Muscle layer of duodenum (tissue), 2 donors: ENCODE results near the gene DVL1.

Source experiments
- H3K27ac ChIP-seq: one replicate; pipeline ENCODE4 v1.7.0; 2013; ENCODE audit warnings: mild to moderate bottlenecking, low read length
- H3K27me3 ChIP-seq: one replicate; pipeline ENCODE4 v1.7.0; 2013; ENCODE audit warnings: low read depth, mild to moderate bottlenecking, control low read depth, low read length
- H3K36me3 ChIP-seq, 2 donors: one replicate each; pipeline ENCODE4 v1.7.0; 2013; ENCODE audit warnings: low read length in 2 of 2, control low read depth in 1 of 2, mild to moderate bottlenecking in 1 of 2; ENCODE audit not compliant: insufficient read depth in 2 of 2, control insufficient read depth in 1 of 2
- H3K4me1 ChIP-seq, 2 donors: one replicate each; pipeline ENCODE4 v1.7.0; 2013; ENCODE audit warnings: low read length in 2 of 2, mild to moderate bottlenecking in 2 of 2, control low read depth in 1 of 2, moderate library complexity in 1 of 2; ENCODE audit not compliant: insufficient read depth in 2 of 2, control insufficient read depth in 1 of 2
- H3K4me3 ChIP-seq, 2 donors: one replicate each; pipeline ENCODE4 v1.7.0; 2013; ENCODE audit warnings: low read length in 2 of 2, low read depth in 1 of 2, mild to moderate bottlenecking in 1 of 2
- H3K9me3 ChIP-seq, 2 donors: one replicate each; pipeline ENCODE4 v1.7.0; 2013; ENCODE audit warnings: low read length in 2 of 2, control low read depth in 1 of 2, mild to moderate bottlenecking in 1 of 2; ENCODE audit not compliant: control insufficient read depth in 1 of 2
- donor health status: healthy.

Gene DVL1

GRCh38 chr1:1354271-1355247, 5.3 kb upstream of the DVL1 start:
- Histone ChIP-seq H3K27me3 (peaks cover 7% of the 10 kb centered on the region), H3K9me3 (no peaks in the 10 kb centered on the region), H3K4me1 (peaks cover 0 to 65% of the 10 kb centered on the region in 2 donors), H3K36me3 (peaks cover 0 to 9% of the 10 kb centered on the region in 2 donors), H3K4me3 (no peak overlapping the region), H3K27ac (no peak overlapping the region)

- Histone ChIP-seq H3K4me1 (peaks cover 0 to 57% of the 10 kb centered on the region in 2 donors), H3K27me3 (peaks cover 7% of the 10 kb centered on the region), H3K36me3 (peaks cover 0 to 9% of the 10 kb centered on the region in 2 donors), H3K9me3 (no peaks in the 10 kb centered on the region), H3K27ac (no peak overlapping the region), H3K4me3 (no peak overlapping the region)
Observed at GRCh38 chr1:1353389-1354151, 4.4 kb upstream of the DVL1 start.

GRCh38 chr1:1352786-1353388, 3.7 kb upstream of the DVL1 start:
- H3K27ac ChIP-seq = no peak overlapping the region
- no peak overlapping the region for H3K4me3 ChIP-seq
- peaks cover 7% of the 10 kb centered on the region for H3K27me3 ChIP-seq
- H3K9me3 ChIP-seq = no peaks in the 10 kb centered on the region
- peaks cover 0 to 9% of the 10 kb centered on the region in 2 donors for H3K36me3 ChIP-seq
- peaks cover 0 to 60% of the 10 kb centered on the region in 2 donors for H3K4me1 ChIP-seq

GRCh38 chr1:1351511-1352427, 2.6 kb upstream of the DVL1 start:
- Histone ChIP-seq H3K36me3 (peaks cover 0 to 9% of the 10 kb centered on the region in 2 donors), H3K27me3 (peaks cover 7% of the 10 kb centered on the region), H3K27ac (no peak overlapping the region), H3K4me1 (peaks cover 7 to 68% of the 10 kb centered on the region in 2 donors), H3K4me3 (peak overlapping the region in 1 of 2 donors; percentile 24), H3K9me3 (no peaks in the 10 kb centered on the region)

- Histone ChIP-seq H3K4me1 (peaks cover 9 to 64% of the 10 kb centered on the region in 2 donors), H3K4me3 (peak overlapping the region; percentile 61 to 73)
Observed at GRCh38 chr1:1348420-1349255, 580 bp downstream of the DVL1 start.

GRCh38 chr1:1347663-1348419, 1.4 kb downstream of the DVL1 start:
- Histone ChIP-seq H3K27me3 (peaks cover 5% of the 10 kb centered on the region), H3K36me3 (no peaks in the 10 kb centered on the region), H3K4me3 (peak overlapping the region; percentile 61 to 73), H3K4me1 (peaks cover 9 to 56% of the 10 kb centered on the region in 2 donors), H3K9me3 (no peaks in the 10 kb centered on the region), H3K27ac (peak overlapping the region; percentile 51)

More at GRCh38 chr1:1348420-1349255, 580 bp downstream of the DVL1 start:
- H3K27ac ChIP-seq = peak overlapping the region; percentile 51
- H3K27me3 ChIP-seq = peaks cover 7% of the 10 kb centered on the region
- H3K36me3 ChIP-seq = peaks cover 0 to 4% of the 10 kb centered on the region in 2 donors
- H3K9me3 ChIP-seq = no peaks in the 10 kb centered on the region

- H3K27me3 ChIP-seq = no peaks in the 10 kb centered on the region
- peak overlapping the region; percentile 61 to 73 for H3K4me3 ChIP-seq
- no peak overlapping the region for H3K27ac ChIP-seq
- no peaks in the 10 kb centered on the region for H3K9me3 ChIP-seq
- peaks cover 9 to 48% of the 10 kb centered on the region in 2 donors for H3K4me1 ChIP-seq
- H3K36me3 ChIP-seq = peaks cover 0 to 4% of the 10 kb centered on the region in 2 donors
Observed at GRCh38 chr1:1347026-1347595, 2.1 kb downstream of the DVL1 start.

GRCh38 chr1:1346501-1346890, 2.7 kb downstream of the DVL1 start:
- H3K36me3 ChIP-seq = peaks cover 0 to 10% of the 10 kb centered on the region in 2 donors
- H3K27me3 ChIP-seq = no peaks in the 10 kb centered on the region
- no peaks in the 10 kb centered on the region for H3K9me3 ChIP-seq
- peaks cover 9 to 42% of the 10 kb centered on the region in 2 donors for H3K4me1 ChIP-seq
- no peak overlapping the region for H3K27ac ChIP-seq
- H3K4me3 ChIP-seq = peak overlapping the region in 1 of 2 donors; percentile 17

- H3K9me3 ChIP-seq = no peaks in the 10 kb centered on the region
- H3K27ac ChIP-seq = no peak overlapping the region
- H3K36me3 ChIP-seq = peaks cover 0 to 14% of the 10 kb centered on the region in 2 donors
- H3K4me1 ChIP-seq = peaks cover 9 to 40% of the 10 kb centered on the region in 2 donors
- peak overlapping the region in 1 of 2 donors; percentile 17 for H3K4me3 ChIP-seq
- no peaks in the 10 kb centered on the region for H3K27me3 ChIP-seq
Observed at GRCh38 chr1:1345860-1346500, 3.2 kb downstream of the DVL1 start.
